OCI-LY7 (cell line): Measurements from ENCODE around the gene FERMT2. TPM values are rescaled to one million over a fixed set of nuclear protein-coding genes. Genes with fewer than 3 reads are reported as not detected.

Experiments
- BruUV-seq: library from RNA; stranded (reverse); fragments of 400-500 nt; replicated peaks from 2 replicates; lab custom pipeline; 2021; lab: Mats Ljungman, UMichigan
- CTCF ChIA-PET: fragments of 300-600 bp; sonication (Branson Sonifier 250); formaldehyde crosslinking; loops from one replicate; lab custom pipeline; 2022; ENCODE audit warnings: antibody characterized with exemption; ENCODE audit not compliant: unreplicated experiment; lab: Charles Lee
- POLR2A ChIA-PET: fragments of 300-600 bp; sonication (Branson Sonifier 250); formaldehyde crosslinking; loops from one replicate; lab custom pipeline; 2022; ENCODE audit warnings: antibody characterized with exemption; lab: Charles Lee
- DNase-seq: peaks from one replicate; pipeline ENCODE4 v3.0.0-alpha.2; 2015; ENCODE audit warnings: low spot score
- H2AFZ ChIP-seq: fragments of 200-600 bp; sonication (generic), shearing (Covaris generic); 2 replicates; pipeline ENCODE4 v1.6.1; 2014; ENCODE audit warnings: mild to moderate bottlenecking, antibody characterized with exemption, low read length, moderate library complexity
- H3K27ac ChIP-seq: fragments of 200-600 bp; sonication (generic); 2 replicates; pipeline ENCODE4 v1.5.1; 2014; ENCODE audit warnings: mixed run types, low read depth, mild to moderate bottlenecking, moderate library complexity, low read length, inconsistent platforms; ENCODE audit not compliant: poor library complexity, severe bottlenecking
- H3K36me3 ChIP-seq: fragments of 200-600 bp; sonication (generic); 2 replicates; pipeline ENCODE4 v1.6.1; 2014; ENCODE audit warnings: mild to moderate bottlenecking, antibody characterized with exemption, low read length, moderate library complexity, mixed read lengths; ENCODE audit not compliant: insufficient read depth
- H3K4me1 ChIP-seq: fragments of 200-600 bp; sonication (generic); 2 replicates; pipeline ENCODE4 v1.5.1; 2014; ENCODE audit warnings: mild to moderate bottlenecking, low read length; ENCODE audit not compliant: insufficient read depth, poor library complexity, severe bottlenecking
- H3K4me2 ChIP-seq: fragments of 200-600 bp; sonication (generic); 2 replicates; pipeline ENCODE4 v1.6.1; 2014; ENCODE audit warnings: mild to moderate bottlenecking, low read length
- H3K4me3 ChIP-seq: fragments of 200-600 bp; sonication (generic); 2 replicates; pipeline ENCODE4 v1.5.1; 2014; ENCODE audit warnings: mild to moderate bottlenecking, low read depth, low read length; ENCODE audit not compliant: poor library complexity, severe bottlenecking
- H3K79me2 ChIP-seq: fragments of 200-600 bp; sonication (generic); 2 replicates; pipeline ENCODE4 v1.6.1; 2016; ENCODE audit warnings: low read depth, mild to moderate bottlenecking, low read length, moderate library complexity, mixed read lengths; ENCODE audit not compliant: insufficient read depth
- H3K9me2 ChIP-seq: fragments of 200-600 bp; sonication (generic); 2 replicates; pipeline ENCODE4 v1.6.1; 2016; ENCODE audit warnings: mild to moderate bottlenecking, low read length, mixed read lengths; ENCODE audit not compliant: insufficient read depth
- H3K9me3 ChIP-seq: fragments of 200-600 bp; sonication (generic); 2 replicates; pipeline ENCODE4 v1.6.1; 2014; ENCODE audit warnings: mild to moderate bottlenecking, mixed run types, low read length, mixed read lengths
- H4K20me1 ChIP-seq: fragments of 200-600 bp; sonication (generic); 2 replicates; pipeline ENCODE4 v1.6.1; 2014; ENCODE audit warnings: mild to moderate bottlenecking, antibody characterized with exemption, low read length, moderate library complexity, mixed read lengths; ENCODE audit not compliant: insufficient read depth
- EZH2phosphoT487 ChIP-seq: fragments of 200-600 bp; sonication (generic); IDR thresholded peaks from 2 replicates; pipeline ENCODE4 v1.6.1; 2018; ENCODE audit warnings: low read depth, borderline replicate concordance, mild to moderate bottlenecking, mixed run types, antibody characterized with exemption, low read length, moderate library complexity, mixed read lengths
- intact Hi-C: fragments of 100-400 bp; cut with micrococcal nuclease; formaldehyde crosslinking; loops from one replicate; pipeline ENCODE4 v1.10.0; 2022; ENCODE audit not compliant: unreplicated experiment
- total RNA-seq, 2 experiments: library from RNA; depleted of rRNA in 1 of 2; stranded (reverse); fragments of >200 nt in 1 of 2; shearing (Covaris generic) in 1 of 2; gene quantifications; 2 replicates each; pipeline ENCODE4 v1.2.3, GENCODE V29; 2014 to 2022
- TF ChIP-seq, protein P1 (sequence below): fragments of 200-600 bp; sonication (generic); conservative IDR thresholded peaks from 2 replicates; pipeline ENCODE4 v1.5.1; 2014; ENCODE audit warnings: mild to moderate bottlenecking, antibody characterized with exemption, low read length, moderate library complexity, mixed read lengths

FERMT2 gene
- total RNA-seq, 2 experiments from 2014 or later, result not detected

DNA sequence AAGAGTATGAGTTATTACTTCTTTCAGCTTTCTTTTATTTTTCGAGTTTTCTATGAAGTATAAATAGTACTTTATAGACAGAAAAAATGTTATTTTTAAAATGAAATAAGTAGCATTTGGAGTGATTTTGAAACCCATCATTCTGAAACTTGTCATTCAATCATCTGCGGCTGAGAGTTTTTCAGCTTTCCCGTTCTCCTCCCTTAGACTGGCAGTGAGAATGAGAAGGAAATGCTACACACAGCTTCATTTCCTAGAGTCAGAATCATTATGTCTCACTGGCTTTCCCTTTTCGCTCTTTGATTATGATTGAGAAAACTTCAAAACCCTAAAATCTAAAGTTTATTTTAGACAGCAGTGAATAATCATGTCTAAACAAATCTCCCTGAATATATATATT is 125.8 kb downstream of the FERMT2 start:
- Histone ChIP-seq H3K4me2 (no peak overlapping the region), H3K36me3 (no peaks in the 10 kb centered on the region), H3K27ac (no peak overlapping the region), H3K79me2 (no peaks in the 10 kb centered on the region), H3K4me1 (no peaks in the 10 kb centered on the region), H2AFZ (no peak overlapping the region), H3K4me3 (no peak overlapping the region), H4K20me1 (no peaks in the 10 kb centered on the region), H3K9me2 (no peaks in the 10 kb centered on the region), H3K9me3 (no peaks in the 10 kb centered on the region)
- no peak for DNase-seq
- intact Hi-C loops, result no loop called here
- ChIA-PET CTCF (no interaction called here), POLR2A (interaction anchor here (0.6 to 1.1 kb wide), 5 partner anchors 86 to 452 kb away, joined by 3 to 5 read pairs (median 3); no protein-coding TSS in a partner anchor)
- TF ChIP-seq EZH2phosphoT487, result no peak
- TF ChIP-seq, protein P1, sequence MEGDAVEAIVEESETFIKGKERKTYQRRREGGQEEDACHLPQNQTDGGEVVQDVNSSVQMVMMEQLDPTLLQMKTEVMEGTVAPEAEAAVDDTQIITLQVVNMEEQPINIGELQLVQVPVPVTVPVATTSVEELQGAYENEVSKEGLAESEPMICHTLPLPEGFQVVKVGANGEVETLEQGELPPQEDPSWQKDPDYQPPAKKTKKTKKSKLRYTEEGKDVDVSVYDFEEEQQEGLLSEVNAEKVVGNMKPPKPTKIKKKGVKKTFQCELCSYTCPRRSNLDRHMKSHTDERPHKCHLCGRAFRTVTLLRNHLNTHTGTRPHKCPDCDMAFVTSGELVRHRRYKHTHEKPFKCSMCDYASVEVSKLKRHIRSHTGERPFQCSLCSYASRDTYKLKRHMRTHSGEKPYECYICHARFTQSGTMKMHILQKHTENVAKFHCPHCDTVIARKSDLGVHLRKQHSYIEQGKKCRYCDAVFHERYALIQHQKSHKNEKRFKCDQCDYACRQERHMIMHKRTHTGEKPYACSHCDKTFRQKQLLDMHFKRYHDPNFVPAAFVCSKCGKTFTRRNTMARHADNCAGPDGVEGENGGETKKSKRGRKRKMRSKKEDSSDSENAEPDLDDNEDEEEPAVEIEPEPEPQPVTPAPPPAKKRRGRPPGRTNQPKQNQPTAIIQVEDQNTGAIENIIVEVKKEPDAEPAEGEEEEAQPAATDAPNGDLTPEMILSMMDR, result no peak
- no TSS peak for BruUV-seq

DNA sequence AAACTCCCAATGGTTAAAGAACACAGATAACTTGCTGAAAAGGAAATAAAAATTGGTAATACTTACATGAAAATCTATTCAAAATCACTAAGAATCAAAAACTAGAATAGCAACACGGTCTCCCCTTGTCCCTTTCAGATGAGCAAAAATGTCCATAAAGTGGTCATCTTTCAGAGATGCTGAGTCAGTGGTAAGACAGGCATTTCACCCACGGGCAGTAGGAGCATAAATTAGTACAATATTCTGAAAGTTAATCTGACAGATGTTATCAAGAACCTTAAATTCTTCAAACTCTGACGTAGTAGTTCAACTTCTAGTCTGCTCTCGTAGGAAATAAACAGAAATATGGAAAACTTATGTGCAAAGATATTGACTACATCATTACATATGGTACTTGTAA is 126.4 kb downstream of the FERMT2 start:
- POLR2A ChIA-PET, result interaction anchor here (0.6 to 1.1 kb wide), 2 partner anchors 87 to 125 kb away, joined by 3 read pairs; no protein-coding TSS in a partner anchor
- H4K20me1 ChIP-seq, result no peaks in the 10 kb centered on the region
- TF ChIP-seq, protein P1, result no peak
- no peak for TF ChIP-seq EZH2phosphoT487

DNA sequence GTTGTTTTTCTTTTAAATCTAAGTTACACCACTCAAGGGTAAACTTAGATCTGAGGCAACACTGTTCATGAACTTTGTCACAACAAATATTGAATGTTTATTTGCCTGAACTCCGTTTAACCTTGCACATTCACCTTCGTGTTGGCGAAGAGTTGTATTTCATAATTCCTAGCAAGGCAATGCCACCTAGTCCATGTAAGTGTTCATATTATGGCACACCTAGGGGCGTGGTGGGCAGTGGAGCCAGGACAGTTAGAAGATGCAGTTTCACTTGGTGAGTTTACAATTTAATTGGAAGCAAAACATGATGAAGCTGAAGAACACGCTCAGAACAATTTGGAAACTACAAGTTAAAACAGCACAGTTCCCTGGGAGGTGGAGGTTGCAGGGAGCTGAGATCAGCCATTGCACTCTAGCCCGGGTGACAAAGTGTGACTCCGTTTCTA is 129.0 kb downstream of the FERMT2 start:
- no peak overlapping the region for H3K27ac ChIP-seq
- no peaks in the 10 kb centered on the region for H3K4me1 ChIP-seq
- CTCF ChIA-PET, result no interaction called here
- no peaks in the 10 kb centered on the region for H3K36me3 ChIP-seq
- H3K4me3 ChIP-seq, result no peak overlapping the region
- H3K9me3 ChIP-seq, result no peaks in the 10 kb centered on the region
- POLR2A ChIA-PET, result no interaction called here
- BruUV-seq, result no TSS peak
- no peak for DNase-seq
- H3K4me2 ChIP-seq, result no peak overlapping the region
- intact Hi-C loops, result loop anchor here (2.0 to 5.0 kb wide), 2 partner anchors 139 to 235 kb away; no protein-coding TSS in a partner anchor
- TF ChIP-seq, protein P1, result no peak
- no peaks in the 10 kb centered on the region for H3K79me2 ChIP-seq
- H4K20me1 ChIP-seq, result no peaks in the 10 kb centered on the region
- H3K9me2 ChIP-seq, result no peaks in the 10 kb centered on the region
- H2AFZ ChIP-seq, result no peak overlapping the region

More for the DNA sequence above, 126.4 kb downstream of the FERMT2 start:
- H3K4me2 ChIP-seq, result no peak overlapping the region
- no TSS peak for BruUV-seq
- no peak overlapping the region for H3K4me3 ChIP-seq
- no peaks in the 10 kb centered on the region for H3K9me3 ChIP-seq
- DNase-seq, result no peak
- no peaks in the 10 kb centered on the region for H3K9me2 ChIP-seq
- no peaks in the 10 kb centered on the region for H3K79me2 ChIP-seq
- no peaks in the 10 kb centered on the region for H3K36me3 ChIP-seq
- CTCF ChIA-PET, result no interaction called here
- H2AFZ ChIP-seq, result no peak overlapping the region
- no peaks in the 10 kb centered on the region for H3K4me1 ChIP-seq
- no peak overlapping the region for H3K27ac ChIP-seq
- intact Hi-C loops, result loop anchor here (5.0 kb wide), 1 partner anchor 233 kb away; no protein-coding TSS in a partner anchor
